ENCODE data around the gene TRAPPC4. TPM values are rescaled to one million over a fixed set of nuclear protein-coding genes. Genes with fewer than 3 reads are reported as not detected.
"Not testable (repeated sequence)": the region's sequence is repeated elsewhere in the genome, so short reads cannot be mapped to it uniquely, and the experiment has no call there.

Gene TRAPPC4
- total RNA-seq, 1 experiment from 2014 or later = 73.0 TPM

GRCh38 chr11:119014209-119014924, 4.2 kb upstream of the TRAPPC4 start:
- no TSS peak for BruUV-seq (replicated peaks)
- Histone ChIP-seq H3K27me3 (replicated peaks; ENCODE audit: insufficient read depth, low read depth, low read length, poor library complexity) (no peaks in the 10 kb centered on the region), H3K9me3 (ENCODE audit: low read depth, low read length, poor library complexity, severe bottlenecking) (no peaks in the 10 kb centered on the region), H3K4me3 (ENCODE audit: low read depth, low read length, poor library complexity, severe bottlenecking) (no peak overlapping the region), H3K27ac (ENCODE audit: low read depth, low read length, poor library complexity, severe bottlenecking) (no peak overlapping the region), H3K4me1 (ENCODE audit: insufficient read depth, low read length, poor library complexity, severe bottlenecking) (peaks cover 8% of the 10 kb centered on the region), H3K36me3 (ENCODE audit: insufficient read depth, low read length, poor library complexity, severe bottlenecking) (peaks cover 60% of the 10 kb centered on the region)
- CTCF ChIA-PET = no interaction called here
- intact Hi-C loops (cut with micrococcal nuclease; ENCODE audit: unreplicated experiment) = loop anchor here (5.0 kb wide), 1 partner anchor 52 kb away; no protein-coding TSS in a partner anchor
- POLR2A ChIA-PET (ENCODE audit: low non-redundant PET) = no interaction called here
- TF ChIP-seq EZH2 (IDR thresholded peaks at IDR 0.05; ENCODE audit: borderline replicate concordance, low read depth, low read length, poor library complexity, severe bottlenecking) (no peak), CTCF (conservative IDR thresholded peaks at IDR 0.05; ENCODE audit: low read depth, low read length) (no peak)
- DNase-seq (ENCODE audit: low spot score) = no peak

- TF ChIP-seq EZH2 (IDR thresholded peaks at IDR 0.05; ENCODE audit: borderline replicate concordance, low read depth, low read length, poor library complexity, severe bottlenecking) = no peak
- TF ChIP-seq CTCF (conservative IDR thresholded peaks at IDR 0.05; ENCODE audit: low read depth, low read length) = peak; percentile 22; the same call in 1 of the 2 replicates
- intact Hi-C loops (cut with micrococcal nuclease; ENCODE audit: unreplicated experiment) = loop anchor here (5.0 kb wide), 1 partner anchor 87 kb away; the partner anchor contains the start of gene DPAGT1
- ChIA-PET POLR2A (ENCODE audit: low non-redundant PET) (no interaction called here), CTCF (interaction anchor here (0.7 kb wide), 1 partner anchor 366 kb away, joined by 3 read pairs; no protein-coding TSS in a partner anchor)
- Histone ChIP-seq H3K36me3 (ENCODE audit: insufficient read depth, low read length, poor library complexity, severe bottlenecking) (peaks cover 60% of the 10 kb centered on the region), H3K4me1 (ENCODE audit: insufficient read depth, low read length, poor library complexity, severe bottlenecking) (peaks cover 14% of the 10 kb centered on the region), H3K27me3 (replicated peaks; ENCODE audit: insufficient read depth, low read depth, low read length, poor library complexity) (no peaks in the 10 kb centered on the region), H3K4me3 (ENCODE audit: low read depth, low read length, poor library complexity, severe bottlenecking) (no peak overlapping the region), H3K9me3 (ENCODE audit: low read depth, low read length, poor library complexity, severe bottlenecking) (no peaks in the 10 kb centered on the region), H3K27ac (ENCODE audit: low read depth, low read length, poor library complexity, severe bottlenecking) (no peak overlapping the region)
- DNase-seq (ENCODE audit: low spot score) = no peak
- BruUV-seq (replicated peaks) = no TSS peak
Measured at GRCh38 chr11:119015054-119015611, 3.4 kb upstream of the TRAPPC4 start.

DNA sequence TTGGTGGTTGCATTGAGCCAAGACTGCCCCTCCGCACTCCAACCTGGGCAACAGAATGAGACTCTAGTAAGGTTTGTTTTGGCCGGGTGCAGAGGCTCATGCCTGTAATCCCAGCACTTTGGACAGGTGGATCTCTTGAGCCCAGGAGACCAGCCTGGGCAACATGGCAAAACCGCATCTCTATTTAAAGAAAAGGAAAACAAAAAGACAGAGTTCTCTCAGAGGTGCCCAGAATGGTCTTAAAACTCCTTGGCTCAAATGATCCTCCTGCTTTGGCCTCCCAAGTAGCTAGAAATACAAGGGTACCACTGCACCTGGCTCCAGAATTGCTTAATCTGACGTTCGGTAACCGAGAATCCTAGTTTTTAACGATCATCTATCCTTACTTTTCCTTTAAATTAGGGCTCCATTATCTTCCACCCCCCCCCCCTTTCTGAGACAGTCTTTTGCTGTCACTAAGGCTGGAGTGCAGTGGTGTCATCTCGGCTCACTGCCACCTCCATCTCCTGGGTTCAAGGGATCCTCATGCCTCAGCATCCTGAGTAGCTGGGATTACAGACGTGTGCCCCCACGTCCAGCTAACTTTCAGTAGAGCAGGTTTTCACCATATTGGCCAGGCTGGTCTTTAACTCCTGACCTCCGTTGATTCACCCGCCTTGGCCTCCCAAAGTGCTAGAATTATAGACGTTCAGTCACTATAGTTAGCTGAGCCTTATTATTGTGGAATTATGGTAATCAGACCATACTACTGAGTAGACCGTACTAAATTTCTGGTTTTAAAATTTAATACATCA, 2.2 kb upstream of the TRAPPC4 start:
- Histone ChIP-seq H3K27me3 (replicated peaks; ENCODE audit: insufficient read depth, low read depth, low read length, poor library complexity) (no peaks in the 10 kb centered on the region), H3K36me3 (ENCODE audit: insufficient read depth, low read length, poor library complexity, severe bottlenecking) (peaks cover 66% of the 10 kb centered on the region), H3K4me3 (ENCODE audit: low read depth, low read length, poor library complexity, severe bottlenecking) (peak overlapping the region; percentile 77), H3K27ac (ENCODE audit: low read depth, low read length, poor library complexity, severe bottlenecking) (peak overlapping the region; percentile 6), H3K9me3 (ENCODE audit: low read depth, low read length, poor library complexity, severe bottlenecking) (no peaks in the 10 kb centered on the region), H3K4me1 (ENCODE audit: insufficient read depth, low read length, poor library complexity, severe bottlenecking) (peaks cover 18% of the 10 kb centered on the region)
- no TSS peak for BruUV-seq (replicated peaks)
- intact Hi-C loops (cut with micrococcal nuclease; ENCODE audit: unreplicated experiment) = loop anchor here (5.0 kb wide), 1 partner anchor 86 kb away; the partner anchor contains the start of gene DPAGT1
- POLR2A ChIA-PET (ENCODE audit: low non-redundant PET) = interaction anchor here (0.6 to 0.7 kb wide), 2 partner anchors 196 to 306 kb away, joined by 3 to 5 read pairs; no protein-coding TSS in a partner anchor
- CTCF ChIA-PET = no interaction called here
- no peak for TF ChIP-seq EZH2 (IDR thresholded peaks at IDR 0.05; ENCODE audit: borderline replicate concordance, low read depth, low read length, poor library complexity, severe bottlenecking)
- DNase-seq (ENCODE audit: low spot score) = no peak

- CTCF ChIA-PET = not testable (repeated sequence)
Measured at GRCh38 chr11:119017377-119017776, 1.2 kb upstream of the TRAPPC4 start.

More at GRCh38 chr11:119017377-119017776, 1.2 kb upstream of the TRAPPC4 start:
- not testable (repeated sequence) for BruUV-seq (replicated peaks); H3K9me3 ChIP-seq (ENCODE audit: low read depth, low read length, poor library complexity, severe bottlenecking); DNase-seq (ENCODE audit: low spot score); H3K27me3 ChIP-seq (replicated peaks; ENCODE audit: insufficient read depth, low read depth, low read length, poor library complexity)
- H3K4me3 ChIP-seq (ENCODE audit: low read depth, low read length, poor library complexity, severe bottlenecking) = peak overlapping the region; percentile 77
- POLR2A ChIA-PET (ENCODE audit: low non-redundant PET) = interaction anchor here (0.6 kb wide), 1 partner anchor 75 kb away, joined by 3 read pairs; no protein-coding TSS in a partner anchor
- peak overlapping the region; percentile 95 for H3K27ac ChIP-seq (ENCODE audit: low read depth, low read length, poor library complexity, severe bottlenecking)
- intact Hi-C loops (cut with micrococcal nuclease; ENCODE audit: unreplicated experiment) = loop anchor here (5.0 kb wide), 1 partner anchor 85 kb away; the partner anchor contains the start of gene DPAGT1
- peaks cover 65% of the 10 kb centered on the region for H3K36me3 ChIP-seq (ENCODE audit: insufficient read depth, low read length, poor library complexity, severe bottlenecking)
- H3K4me1 ChIP-seq (ENCODE audit: insufficient read depth, low read length, poor library complexity, severe bottlenecking) = peaks cover 18% of the 10 kb centered on the region

Measured in A673 (cell line).